Measurements from ENCODE around the gene OR8D1.
"Not testable (repeated sequence)": the region's sequence is repeated elsewhere in the genome, so short reads cannot be mapped to it uniquely, and the experiment has no call there.

Gene OR8D1

DNA sequence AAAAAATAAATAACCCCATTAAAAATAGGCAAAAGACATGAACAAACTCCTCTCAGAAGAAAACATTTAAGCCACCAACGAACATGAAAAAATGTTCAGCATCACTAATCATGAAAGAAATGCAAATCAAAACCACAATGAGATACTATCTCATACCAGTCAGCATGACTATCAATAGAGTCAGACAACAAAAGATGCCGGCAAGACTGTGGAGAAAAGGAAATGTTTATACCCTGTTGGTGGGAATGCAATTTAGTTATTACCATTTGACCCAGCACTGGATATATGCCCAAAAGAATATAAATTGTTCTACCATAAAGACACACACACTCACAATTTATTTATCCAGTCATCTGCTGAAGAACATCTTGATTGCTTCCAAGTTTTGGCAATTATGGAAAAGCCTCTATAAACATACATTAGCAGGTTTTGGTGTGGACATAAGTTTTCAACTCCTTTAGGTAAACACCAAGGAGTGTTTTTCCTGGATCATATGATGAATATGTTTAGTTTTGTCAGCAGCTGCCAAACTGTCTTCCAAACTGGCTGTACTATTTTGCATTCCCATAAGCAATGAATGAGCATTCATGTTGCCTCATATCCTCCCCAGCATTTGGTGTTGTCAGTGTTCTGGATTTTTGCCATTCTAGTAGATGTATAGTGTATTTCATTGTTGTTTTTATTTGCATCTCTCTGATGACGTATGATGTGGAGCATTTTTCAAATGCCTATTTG is 28.0 kb downstream of the OR8D1 start:
- no peak for FAIRE-seq

DNA sequence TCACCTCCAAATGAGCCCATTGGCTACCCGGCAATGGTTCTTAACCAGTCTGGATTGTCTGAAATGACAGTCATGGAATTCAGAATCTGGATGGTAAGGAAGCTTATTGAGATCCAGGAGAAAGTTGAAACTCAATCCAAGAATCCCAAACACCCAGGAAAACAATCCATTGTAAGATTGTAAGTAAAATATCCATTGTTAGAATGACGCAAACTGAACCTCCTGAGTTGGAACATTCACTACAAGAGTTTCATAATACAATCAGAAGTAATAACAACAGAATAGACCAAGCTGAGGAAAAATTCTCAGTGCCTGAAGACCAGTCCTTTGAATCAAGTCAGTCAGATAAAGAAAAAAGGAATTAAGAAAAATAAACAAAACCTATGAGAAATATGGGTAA is 35.5 kb downstream of the OR8D1 start:
- FAIRE-seq: no peak

DNA sequence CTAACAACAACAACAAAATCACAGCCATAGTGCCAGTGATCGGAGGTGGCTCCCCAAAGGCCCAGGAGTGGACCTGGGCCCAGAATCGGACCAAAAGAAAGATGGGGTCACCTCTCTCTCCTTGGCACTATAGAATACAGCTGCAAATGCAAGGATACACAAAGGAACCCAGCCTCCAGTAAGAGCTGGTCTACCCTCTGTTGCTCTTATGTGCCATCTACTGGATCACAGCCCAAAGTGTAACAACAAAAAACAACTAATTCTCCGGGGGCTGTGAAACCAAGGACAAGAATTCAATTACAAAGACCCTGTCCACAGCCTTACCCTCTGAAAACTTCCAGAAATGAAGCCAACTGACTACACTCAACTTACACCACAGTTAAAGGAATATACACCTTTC is 35.9 kb downstream of the OR8D1 start:
- no peak for FAIRE-seq

DNA sequence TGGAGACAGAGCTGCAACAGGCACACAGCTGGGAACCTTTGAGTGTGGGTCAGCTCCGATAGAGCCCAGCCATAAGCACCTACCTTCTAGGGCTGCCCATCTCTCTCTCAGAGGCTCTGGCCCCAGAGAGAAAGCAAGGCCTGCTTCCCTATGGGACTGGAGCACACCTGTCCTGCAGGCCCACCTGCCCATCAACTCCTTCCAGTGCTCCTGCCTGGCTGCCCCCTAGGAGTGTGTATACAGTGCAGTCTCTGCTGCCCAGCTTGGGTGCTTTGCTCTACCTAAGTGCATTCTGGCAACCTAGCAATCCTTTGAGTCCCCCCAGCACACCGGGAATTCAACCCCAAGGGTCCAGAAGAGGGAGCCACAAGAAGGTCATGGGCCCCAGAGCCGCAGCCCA is 36.5 kb downstream of the OR8D1 start:
- no peak for FAIRE-seq

DNA sequence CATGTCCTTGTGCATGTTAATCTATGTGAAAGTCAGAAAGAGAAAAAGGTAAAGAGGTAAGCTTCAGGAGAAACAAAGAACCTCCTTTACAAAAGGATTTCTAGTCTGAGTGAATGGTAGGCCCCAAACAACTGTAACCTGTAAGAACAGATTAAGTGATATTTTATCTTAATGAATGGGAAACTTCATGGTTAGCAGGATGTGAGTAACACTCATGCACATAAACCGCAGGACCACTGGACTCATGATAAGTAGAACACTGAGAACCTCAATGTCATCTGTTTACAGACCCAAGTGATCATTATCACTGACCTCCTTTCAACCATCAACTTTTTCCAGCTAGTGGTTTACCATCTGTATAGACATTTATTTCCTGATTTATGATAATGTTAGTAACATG is 37.7 kb downstream of the OR8D1 start:
- FAIRE-seq: no peak

DNA sequence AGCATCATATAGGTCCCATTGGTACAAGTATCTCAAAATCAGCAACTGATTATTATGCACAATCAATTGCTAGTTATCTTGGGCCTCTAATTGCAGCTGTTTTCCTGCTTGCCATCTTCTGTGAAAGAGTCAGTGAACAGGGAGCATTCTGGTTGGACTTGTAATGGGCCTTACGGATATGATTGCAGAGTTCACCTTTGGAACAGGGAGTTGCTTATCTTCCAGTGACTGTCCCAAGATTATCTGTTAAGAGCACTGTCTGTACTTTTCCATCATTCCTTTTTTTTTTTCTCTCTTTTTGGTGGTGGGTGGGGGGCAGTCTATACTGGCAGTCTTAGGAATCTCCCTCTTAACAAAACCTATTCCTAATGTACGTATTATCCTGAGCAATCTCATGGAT is 39.7 kb downstream of the OR8D1 start:
- FAIRE-seq: no peak

DNA sequence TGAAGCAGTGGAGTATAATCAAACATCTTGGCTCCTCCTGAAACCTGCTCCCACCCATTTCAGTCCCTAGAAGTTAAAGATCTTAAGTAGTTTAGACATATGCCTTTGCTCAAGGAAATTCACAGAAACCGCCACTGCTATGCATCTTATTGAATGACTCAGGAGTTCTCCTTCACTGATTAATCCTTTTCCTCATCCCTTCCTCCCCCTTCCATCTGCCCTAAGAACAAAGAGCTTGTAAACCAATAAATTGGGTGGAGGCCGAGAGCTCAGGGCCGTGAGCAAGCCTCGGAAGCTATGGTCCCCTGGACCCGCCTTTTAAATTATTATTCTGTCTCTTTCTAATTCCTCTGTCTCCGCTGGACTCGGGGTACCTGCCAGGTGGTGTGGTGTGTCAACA is 42.9 kb downstream of the OR8D1 start:
- FAIRE-seq: not testable (repeated sequence)

DNA sequence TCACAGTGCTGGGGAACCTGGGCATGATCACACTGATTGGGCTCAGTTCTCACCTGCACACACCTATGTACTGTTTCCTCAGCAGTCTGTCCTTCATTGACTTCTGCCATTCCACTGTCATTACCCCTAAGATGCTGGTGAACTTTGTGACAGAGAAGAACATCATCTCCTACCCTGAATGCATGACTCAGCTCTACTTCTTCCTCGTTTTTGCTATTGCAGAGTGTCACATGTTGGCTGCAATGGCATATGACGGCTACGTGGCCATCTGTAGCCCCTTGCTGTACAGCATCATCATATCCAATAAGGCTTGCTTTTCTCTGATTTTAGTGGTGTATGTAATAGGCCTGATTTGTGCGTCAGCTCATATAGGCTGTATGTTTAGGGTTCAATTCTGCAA is 48.7 kb downstream of the OR8D1 start:
- FAIRE-seq: not testable (repeated sequence)

DNA sequence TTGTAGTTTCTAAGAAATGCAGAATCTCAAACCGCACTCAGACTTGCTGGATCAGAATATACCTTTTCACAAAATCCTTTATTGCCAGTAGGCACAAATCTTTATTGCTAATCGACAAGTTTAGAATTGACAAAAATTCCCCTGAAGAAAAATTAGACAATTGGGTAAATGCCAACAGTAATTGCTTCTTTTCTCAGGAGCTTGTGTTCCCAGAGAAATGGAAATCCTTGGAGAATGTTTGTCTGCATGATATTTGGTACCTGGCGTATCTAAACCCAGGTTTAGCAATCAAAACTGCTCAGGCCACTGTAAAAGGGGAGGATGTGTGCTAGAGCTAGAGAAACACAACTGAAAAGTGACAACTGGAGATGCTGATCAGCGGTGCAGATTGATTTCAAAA is 57.7 kb downstream of the OR8D1 start, which contains the start of gene OR8G5:
Gene OR8G5 (plus strand): TSS at position 301 of the 400 bp plus-strand sequence. CDS start 8,556 bp downstream, outside the sequence.
- FAIRE-seq: no peak

All from colon (tissue), 2 donors.